Stomach smooth muscle (tissue), 2 donors: Measurements from ENCODE around the gene CDCP1.

Experiments used
- H3K27ac ChIP-seq: one replicate; pipeline ENCODE4 v1.7.0; 2013; ENCODE audit warnings: mild to moderate bottlenecking, low read length, inconsistent platforms
- H3K27me3 ChIP-seq, 2 donors: one replicate each; pipeline ENCODE4 v1.7.0; 2013; ENCODE audit warnings: low read length in 2 of 2; ENCODE audit not compliant: insufficient read depth in 2 of 2, control insufficient read depth in 1 of 2
- H3K36me3 ChIP-seq, 2 donors: one replicate each; pipeline ENCODE4 v1.7.0; 2013; ENCODE audit warnings: low read length in 2 of 2; ENCODE audit not compliant: control insufficient read depth in 2 of 2, insufficient read depth in 2 of 2
- H3K4me1 ChIP-seq: one replicate; pipeline ENCODE4 v1.7.0; 2013; ENCODE audit warnings: low read length; ENCODE audit not compliant: control insufficient read depth, insufficient read depth
- H3K4me3 ChIP-seq, 2 donors: one replicate each; pipeline ENCODE4 v1.7.0; 2013; ENCODE audit warnings: low read length in 2 of 2
- H3K9ac ChIP-seq, 2 donors: one replicate each; pipeline ENCODE4 v1.7.0; 2013; ENCODE audit warnings: low read length in 2 of 2, mild to moderate bottlenecking in 1 of 2
- H3K9me3 ChIP-seq, 2 donors: one replicate each; pipeline ENCODE4 v1.7.0; 2013; ENCODE audit warnings: low read length in 2 of 2; ENCODE audit not compliant: control insufficient read depth in 2 of 2
- donor health status: healthy.
- donor health status: Pancreatic carcinoma.

CDCP1 gene

GRCh38 chr3:45182915-45183871, 37.0 kb upstream of the CDCP1 start:
- Histone ChIP-seq H3K4me3 (no peak overlapping the region), H3K4me1 (peaks cover 20% of the 10 kb centered on the region), H3K9ac (peak overlapping the region in 1 of 2 donors; percentile 7), H3K36me3 (no peaks in the 10 kb centered on the region), H3K27me3 (no peaks in the 10 kb centered on the region), H3K9me3 (no peaks in the 10 kb centered on the region), H3K27ac (peak overlapping the region; percentile 58)

GRCh38 chr3:45181496-45181895, 35.3 kb upstream of the CDCP1 start:
- H3K4me1 ChIP-seq = peaks cover 32% of the 10 kb centered on the region
- H3K27ac ChIP-seq = peak overlapping the region; percentile 55

GRCh38 chr3:45180899-45181298, 34.7 kb upstream of the CDCP1 start:
- H3K9ac ChIP-seq = no peak overlapping the region
- no peaks in the 10 kb centered on the region for H3K36me3 ChIP-seq
- peaks cover 32% of the 10 kb centered on the region for H3K4me1 ChIP-seq

More at GRCh38 chr3:45181496-45181895, 35.3 kb upstream of the CDCP1 start:
- no peak overlapping the region for H3K4me3 ChIP-seq
- H3K9me3 ChIP-seq = no peaks in the 10 kb centered on the region
- H3K9ac ChIP-seq = no peak overlapping the region
- no peaks in the 10 kb centered on the region for H3K27me3 ChIP-seq
- H3K36me3 ChIP-seq = no peaks in the 10 kb centered on the region

GRCh38 chr3:45180051-45180450, 33.9 kb upstream of the CDCP1 start:
- H3K4me3 ChIP-seq = no peak overlapping the region
- H3K36me3 ChIP-seq = no peaks in the 10 kb centered on the region
- no peaks in the 10 kb centered on the region for H3K27me3 ChIP-seq
- H3K4me1 ChIP-seq = peaks cover 32% of the 10 kb centered on the region
- H3K27ac ChIP-seq = no peak overlapping the region
- no peak overlapping the region for H3K9ac ChIP-seq
- no peaks in the 10 kb centered on the region for H3K9me3 ChIP-seq

More at GRCh38 chr3:45180899-45181298, 34.7 kb upstream of the CDCP1 start:
- H3K27me3 ChIP-seq = no peaks in the 10 kb centered on the region
- no peaks in the 10 kb centered on the region for H3K9me3 ChIP-seq
- H3K4me3 ChIP-seq = no peak overlapping the region
- H3K27ac ChIP-seq = peak overlapping the region; percentile 55

- Histone ChIP-seq H3K9me3 (no peaks in the 10 kb centered on the region), H3K4me3 (no peak overlapping the region), H3K9ac (no peak overlapping the region), H3K27me3 (no peaks in the 10 kb centered on the region), H3K4me1 (peaks cover 32% of the 10 kb centered on the region), H3K27ac (no peak overlapping the region), H3K36me3 (no peaks in the 10 kb centered on the region)
Observed at GRCh38 chr3:45179163-45179562, 33.0 kb upstream of the CDCP1 start.

- H3K9ac ChIP-seq = no peak overlapping the region
Observed at GRCh38 chr3:45178183-45179023, 32.2 kb upstream of the CDCP1 start.

GRCh38 chr3:45176912-45177311, 30.7 kb upstream of the CDCP1 start:
- no peaks in the 10 kb centered on the region for H3K9me3 ChIP-seq

More at GRCh38 chr3:45178183-45179023, 32.2 kb upstream of the CDCP1 start:
- H3K4me3 ChIP-seq = no peak overlapping the region
- H3K4me1 ChIP-seq = peaks cover 30% of the 10 kb centered on the region
- peak overlapping the region; percentile 64 for H3K27ac ChIP-seq
- no peaks in the 10 kb centered on the region for H3K27me3 ChIP-seq
- H3K36me3 ChIP-seq = no peaks in the 10 kb centered on the region
- no peaks in the 10 kb centered on the region for H3K9me3 ChIP-seq

GRCh38 chr3:45174234-45174633, 28.1 kb upstream of the CDCP1 start:
- no peaks in the 10 kb centered on the region for H3K27me3 ChIP-seq
- H3K4me3 ChIP-seq = no peak overlapping the region
- peaks cover 28% of the 10 kb centered on the region for H3K4me1 ChIP-seq
- H3K9ac ChIP-seq = no peak overlapping the region
- no peaks in the 10 kb centered on the region for H3K36me3 ChIP-seq
- no peak overlapping the region for H3K27ac ChIP-seq
- no peaks in the 10 kb centered on the region for H3K9me3 ChIP-seq

More at GRCh38 chr3:45176912-45177311, 30.7 kb upstream of the CDCP1 start:
- Histone ChIP-seq H3K27ac (no peak overlapping the region), H3K27me3 (no peaks in the 10 kb centered on the region), H3K4me1 (peaks cover 23% of the 10 kb centered on the region), H3K9ac (no peak overlapping the region), H3K36me3 (no peaks in the 10 kb centered on the region), H3K4me3 (no peak overlapping the region)

- no peak overlapping the region for H3K27ac ChIP-seq
- H3K27me3 ChIP-seq = no peaks in the 10 kb centered on the region
- H3K9me3 ChIP-seq = no peaks in the 10 kb centered on the region
- H3K9ac ChIP-seq = no peak overlapping the region
- peaks cover 30% of the 10 kb centered on the region for H3K4me1 ChIP-seq
- no peak overlapping the region for H3K4me3 ChIP-seq
- H3K36me3 ChIP-seq = no peaks in the 10 kb centered on the region
Observed at GRCh38 chr3:45173776-45174175, 27.6 kb upstream of the CDCP1 start.

- H3K9me3 ChIP-seq = no peaks in the 10 kb centered on the region
- no peaks in the 10 kb centered on the region for H3K36me3 ChIP-seq
- peaks cover 20% of the 10 kb centered on the region for H3K4me1 ChIP-seq
- no peak overlapping the region for H3K4me3 ChIP-seq
- H3K9ac ChIP-seq = no peak overlapping the region
- H3K27ac ChIP-seq = no peak overlapping the region
- no peaks in the 10 kb centered on the region for H3K27me3 ChIP-seq
Observed at GRCh38 chr3:45171283-45171682, 25.1 kb upstream of the CDCP1 start.
